Testis (tissue), 3 donors: ENCODE results near the gene PTPRK. TPM values are rescaled to one million over a fixed set of nuclear protein-coding genes. Genes with fewer than 3 reads are reported as not detected.

Experiments
- DNase-seq: peaks from one replicate; pipeline ENCODE4 v3.0.0-alpha.2; 2019
- H3K27ac ChIP-seq, 2 donors: fragments of 200-600 bp; sonication (generic); one replicate each; pipeline ENCODE4 v1.5.1; 2019
- H3K27me3 ChIP-seq: fragments of 200-600 bp; sonication (generic); one replicate; pipeline ENCODE4 v1.5.1; 2019
- H3K36me3 ChIP-seq: fragments of 200-600 bp; sonication (generic); one replicate; pipeline ENCODE4 v1.5.1; 2017; ENCODE audit warnings: low read depth; ENCODE audit errors: missing control alignments
- H3K4me1 ChIP-seq: fragments of 200-600 bp; sonication (generic); one replicate; pipeline ENCODE4 v1.5.1; 2019
- H3K4me3 ChIP-seq, 2 donors: fragments of 200-600 bp; sonication (generic); one replicate each; pipeline ENCODE4 v1.5.1; 2017 to 2019
- H3K9me3 ChIP-seq: fragments of 200-600 bp; sonication (generic); one replicate; pipeline ENCODE4 v1.5.1; 2017
- POLR2A ChIP-seq: fragments of 450-650 bp; IDR thresholded peaks from one replicate; pipeline ENCODE4 v1.6.1; 2017; ENCODE audit warnings: antibody characterized with exemption, mild to moderate bottlenecking, moderate library complexity
- WGBS, 2 donors: methylation state at CpG; one replicate each; pipeline ENCODE4 v1.1.5; 2018; 5-methylcytosine and 5-hydroxymethylcytosine counted together
- intact Hi-C: fragments of 100-400 bp; cut with DNase I; formaldehyde crosslinking; loops from one replicate; pipeline ENCODE4 v1.15.1; 2023; ENCODE audit warnings: low total_unique reads
- polyA plus RNA-seq: library from polyadenylated mRNA; stranded (reverse); fragments of 350-450 nt; fragmentation: Illumina TruSeq; extraction: RNeasy Lipid Tissue Mini Kit (QIAGEN cat#74804); gene quantifications from one replicate; pipeline ENCODE4 v1.2.3, GENCODE V29; 2014; ENCODE audit warnings: low read depth, low replicate concordance; ENCODE audit not compliant: insufficient read depth
- total RNA-seq, 2 donors: library from RNA; depleted of rRNA; stranded (reverse); fragments of >200 nt; gene quantifications; one replicate each; pipeline ENCODE4 v1.2.3, GENCODE V29; 2016
- TF ChIP-seq, protein P1 (sequence below), 3 experiments: fragments of 450-650 bp in 2 of 3; fragments of 200-600 bp in 1 of 3; sonication (generic) in 1 of 3; IDR thresholded peaks; one replicate each; pipeline ENCODE4 v1.5.1; 2016 to 2019; ENCODE audit warnings: antibody characterized with exemption in 3 of 3, mild to moderate bottlenecking in 2 of 3, moderate library complexity in 1 of 3

PTPRK gene
- total and polyA plus RNA-seq, 3 donors from 2014 or later: 9.1 to 13.3 (median 12.5) TPM

DNA sequence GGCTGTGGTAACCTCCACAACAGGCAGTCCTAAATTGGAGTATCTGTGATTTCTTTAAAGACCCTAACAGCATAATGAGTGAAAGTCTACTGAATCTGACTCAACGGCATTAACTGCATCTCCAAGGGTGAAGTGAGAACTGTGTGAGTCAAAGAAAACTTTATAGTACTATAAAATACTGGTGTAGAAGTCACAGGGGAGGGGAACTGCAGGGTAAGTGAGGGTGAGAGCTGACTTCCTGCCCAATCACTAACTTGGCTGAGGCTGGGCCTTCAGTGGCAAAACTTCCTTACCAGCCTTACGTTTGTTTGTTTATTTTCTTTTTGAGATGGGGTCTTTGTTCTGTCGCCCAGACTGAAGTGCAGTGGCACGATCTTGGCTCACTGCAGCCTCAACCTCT is 109.8 kb downstream of the PTPRK start:
- Histone ChIP-seq H3K36me3 (no peaks in the 10 kb centered on the region), H3K27ac (no peak overlapping the region), H3K4me1 (no peaks in the 10 kb centered on the region), H3K9me3 (no peaks in the 10 kb centered on the region), H3K4me3 (no peak overlapping the region), H3K27me3 (no peaks in the 10 kb centered on the region)
- intact Hi-C loops: no loop called here
- no peak for DNase-seq
- WGBS, 2 donors: 74 to 78% methylated on average over 4 of the region's 4 CpGs
- no peak for TF ChIP-seq POLR2A
- TF ChIP-seq, protein P1, sequence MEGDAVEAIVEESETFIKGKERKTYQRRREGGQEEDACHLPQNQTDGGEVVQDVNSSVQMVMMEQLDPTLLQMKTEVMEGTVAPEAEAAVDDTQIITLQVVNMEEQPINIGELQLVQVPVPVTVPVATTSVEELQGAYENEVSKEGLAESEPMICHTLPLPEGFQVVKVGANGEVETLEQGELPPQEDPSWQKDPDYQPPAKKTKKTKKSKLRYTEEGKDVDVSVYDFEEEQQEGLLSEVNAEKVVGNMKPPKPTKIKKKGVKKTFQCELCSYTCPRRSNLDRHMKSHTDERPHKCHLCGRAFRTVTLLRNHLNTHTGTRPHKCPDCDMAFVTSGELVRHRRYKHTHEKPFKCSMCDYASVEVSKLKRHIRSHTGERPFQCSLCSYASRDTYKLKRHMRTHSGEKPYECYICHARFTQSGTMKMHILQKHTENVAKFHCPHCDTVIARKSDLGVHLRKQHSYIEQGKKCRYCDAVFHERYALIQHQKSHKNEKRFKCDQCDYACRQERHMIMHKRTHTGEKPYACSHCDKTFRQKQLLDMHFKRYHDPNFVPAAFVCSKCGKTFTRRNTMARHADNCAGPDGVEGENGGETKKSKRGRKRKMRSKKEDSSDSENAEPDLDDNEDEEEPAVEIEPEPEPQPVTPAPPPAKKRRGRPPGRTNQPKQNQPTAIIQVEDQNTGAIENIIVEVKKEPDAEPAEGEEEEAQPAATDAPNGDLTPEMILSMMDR (IDR thresholded peaks at IDR 0.05): no peak

DNA sequence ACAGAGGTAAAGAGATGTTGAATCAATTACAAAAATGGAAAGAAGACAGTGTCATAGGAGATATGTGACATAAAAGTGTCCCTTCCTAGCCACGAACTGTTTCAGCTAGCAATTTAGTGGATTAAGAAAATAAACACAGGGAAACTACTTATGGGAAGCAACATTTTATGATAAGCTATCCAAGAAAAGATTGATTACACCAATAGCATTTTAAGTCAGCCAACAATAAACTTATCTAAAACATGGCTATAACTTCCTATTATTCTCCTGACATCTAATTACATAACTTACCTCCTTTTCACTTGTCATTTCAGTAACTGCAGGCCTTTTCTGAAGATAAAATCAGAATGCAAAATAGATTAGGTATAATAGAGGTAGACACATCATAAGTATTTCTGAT is 111.4 kb downstream of the PTPRK start:
- no peaks in the 10 kb centered on the region for H3K9me3 ChIP-seq
- no peak overlapping the region for H3K27ac ChIP-seq
- no peaks in the 10 kb centered on the region for H3K4me1 ChIP-seq
- no peak overlapping the region for H3K4me3 ChIP-seq
- WGBS, 2 donors: 81 to 91% methylated on average over 1 of the region's 1 CpG
- intact Hi-C loops: no loop called here
- TF ChIP-seq, protein P1 (IDR thresholded peaks at IDR 0.05): no peak
- no peak for TF ChIP-seq POLR2A
- no peaks in the 10 kb centered on the region for H3K36me3 ChIP-seq
- DNase-seq: no peak
- no peaks in the 10 kb centered on the region for H3K27me3 ChIP-seq

DNA sequence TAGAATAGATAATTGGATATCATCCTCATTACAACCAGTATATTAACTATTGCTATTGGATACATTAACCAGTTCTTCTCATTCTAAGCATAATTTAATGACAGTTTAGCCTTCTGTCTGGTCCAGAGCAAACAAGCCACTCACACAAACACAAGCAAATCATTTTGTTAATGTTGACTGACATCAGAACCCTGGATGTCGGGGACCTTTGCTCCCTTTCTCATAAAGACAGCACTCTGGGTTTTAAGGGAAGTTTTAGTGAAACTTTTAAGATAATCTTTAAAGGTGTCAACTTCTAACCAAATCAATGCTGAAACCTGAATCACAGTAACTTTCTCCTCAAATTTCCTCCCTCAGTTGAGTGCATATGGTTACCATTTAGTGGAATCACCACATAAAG is 113.9 kb downstream of the PTPRK start:
- H3K27ac ChIP-seq: no peak overlapping the region
- no peaks in the 10 kb centered on the region for H3K36me3 ChIP-seq
- DNase-seq: no peak
- no peaks in the 10 kb centered on the region for H3K27me3 ChIP-seq
- H3K9me3 ChIP-seq: no peaks in the 10 kb centered on the region
- no peak overlapping the region for H3K4me3 ChIP-seq
- WGBS, 2 donors: 97 to 100% methylated on average over 1 of the region's 1 CpG
- no peaks in the 10 kb centered on the region for H3K4me1 ChIP-seq
- TF ChIP-seq, protein P1 (IDR thresholded peaks at IDR 0.05): no peak
- no peak for TF ChIP-seq POLR2A
- intact Hi-C loops: no loop called here

DNA sequence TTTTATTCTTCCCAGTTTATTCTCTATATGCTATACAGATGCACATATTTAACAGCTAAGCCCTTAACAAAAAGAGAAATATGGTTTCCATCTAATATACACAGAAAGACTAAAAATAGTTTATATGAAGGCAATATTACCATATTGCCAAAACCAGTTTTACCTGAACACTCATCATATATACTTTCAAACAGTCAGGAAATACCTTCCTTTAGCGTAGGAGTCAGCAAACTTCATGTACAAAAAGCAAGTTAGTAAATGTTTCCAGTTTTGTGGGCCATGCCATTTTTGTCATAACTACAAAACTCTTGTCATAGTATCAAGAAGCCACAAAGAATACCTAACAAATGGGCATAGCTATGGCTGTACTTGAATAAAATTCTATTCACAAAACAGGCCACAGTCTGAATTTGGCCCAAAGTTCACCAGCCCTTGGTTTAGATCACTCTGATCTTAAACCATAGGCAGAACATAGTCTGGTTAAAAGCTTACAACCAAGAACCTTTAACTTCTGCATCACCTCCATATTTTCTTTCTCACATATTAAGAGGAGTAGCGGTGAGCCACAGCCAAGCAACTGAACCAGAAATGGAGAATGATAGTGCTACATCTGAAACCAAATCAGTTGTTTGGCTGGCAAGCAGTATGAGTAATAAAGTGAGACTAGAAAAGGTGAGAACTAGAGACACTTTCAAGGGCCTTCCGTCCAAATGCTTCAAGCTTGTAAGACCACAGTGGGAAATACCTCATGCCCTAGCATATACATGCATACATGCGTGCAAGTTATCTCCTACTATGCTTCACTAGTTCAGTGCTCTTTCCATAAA is 116.6 kb downstream of the PTPRK start:
- TF ChIP-seq, protein P1 (IDR thresholded peaks at IDR 0.05): no peak
- TF ChIP-seq POLR2A: no peak
- 87 to 95% methylated on average over 4 of the region's 4 CpGs for WGBS, 2 donors
- Histone ChIP-seq H3K4me3 (no peak overlapping the region), H3K27ac (no peak overlapping the region), H3K27me3 (no peaks in the 10 kb centered on the region), H3K9me3 (no peaks in the 10 kb centered on the region), H3K36me3 (no peaks in the 10 kb centered on the region), H3K4me1 (no peaks in the 10 kb centered on the region)
- no peak for DNase-seq
- intact Hi-C loops: no loop called here

DNA sequence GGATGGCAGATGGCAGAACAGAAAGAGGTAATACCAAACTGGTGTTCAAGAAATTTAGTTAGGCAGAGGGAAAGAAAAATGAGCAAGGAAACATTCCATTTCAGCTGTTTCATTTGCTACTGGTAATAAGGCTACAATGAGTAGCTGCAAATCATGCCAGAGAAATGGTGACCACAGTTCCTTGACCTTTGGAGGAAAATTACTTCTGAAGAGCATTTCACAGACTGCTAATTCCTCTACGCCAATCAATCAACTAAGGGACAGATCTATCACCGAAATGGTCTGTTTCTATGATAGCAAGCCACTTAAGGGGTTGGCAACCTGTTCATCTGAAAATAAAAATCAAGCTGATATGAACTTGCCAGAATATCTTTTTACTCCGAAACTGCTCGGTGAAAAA is 119.5 kb downstream of the PTPRK start:
- no peak for DNase-seq
- Histone ChIP-seq H3K27me3 (no peaks in the 10 kb centered on the region), H3K27ac (no peak overlapping the region), H3K9me3 (no peaks in the 10 kb centered on the region), H3K4me3 (no peak overlapping the region), H3K4me1 (no peaks in the 10 kb centered on the region), H3K36me3 (no peaks in the 10 kb centered on the region)
- TF ChIP-seq, protein P1 (IDR thresholded peaks at IDR 0.05): no peak
- no peak for TF ChIP-seq POLR2A
- WGBS, 2 donors: 74 to 78% methylated on average over 4 of the region's 4 CpGs
- intact Hi-C loops: no loop called here
